Measurements from ENCODE around the gene CES1.
"Not testable (repeated sequence)": the region's sequence is repeated elsewhere in the genome, so short reads cannot be mapped to it uniquely, and the experiment has no call there.

The CES1 gene

GRCh38 chr16:55756963-55757362, 75.9 kb downstream of the CES1 start:
- H3K4me3 ChIP-seq (ENCODE audit: low read depth, low read length, poor library complexity, severe bottlenecking), result no peak overlapping the region
- no peaks in the 10 kb centered on the region for H3K27me3 ChIP-seq (ENCODE audit: insufficient read depth, low read length)
- TF ChIP-seq EZH2 (IDR thresholded peaks at IDR 0.05; ENCODE audit: borderline replicate concordance, low read length) (no peak), CTCF (IDR thresholded peaks at IDR 0.05; ENCODE audit: low read length) (no peak)
- no peaks in the 10 kb centered on the region for H3K9me3 ChIP-seq (ENCODE audit: low read length)
- no peak overlapping the region for H3K4me2 ChIP-seq (ENCODE audit: low read length)
- H3K9me2 ChIP-seq (ENCODE audit: low read depth, low read length), result no peaks in the 10 kb centered on the region
- no peak overlapping the region for H2AFZ ChIP-seq (ENCODE audit: low read length)
- H3K36me3 ChIP-seq (ENCODE audit: insufficient read depth, low read length), result no peaks in the 10 kb centered on the region
- H3K4me1 ChIP-seq (ENCODE audit: insufficient read depth, low read length, severe bottlenecking), result peaks cover 6% of the 10 kb centered on the region
- H3K9ac ChIP-seq (ENCODE audit: low read length), result no peak overlapping the region
- H4K20me1 ChIP-seq (ENCODE audit: insufficient read depth, low read length), result no peaks in the 10 kb centered on the region
- H3F3A ChIP-seq (ENCODE audit: insufficient read depth, low read length), result no peaks in the 10 kb centered on the region
- H3K27ac ChIP-seq (ENCODE audit: low read depth, low read length, poor library complexity, severe bottlenecking), result no peak overlapping the region
- H3K79me2 ChIP-seq (ENCODE audit: insufficient read depth, low read length), result no peaks in the 10 kb centered on the region

- peaks cover 6% of the 10 kb centered on the region for H3K4me1 ChIP-seq (ENCODE audit: insufficient read depth, low read length, severe bottlenecking)
- H3K4me2 ChIP-seq (ENCODE audit: low read length), result no peak overlapping the region
- H2AFZ ChIP-seq (ENCODE audit: low read length), result no peak overlapping the region
- H3K4me3 ChIP-seq (ENCODE audit: low read depth, low read length, poor library complexity, severe bottlenecking), result no peak overlapping the region
- H3K9ac ChIP-seq (ENCODE audit: low read length), result no peak overlapping the region
- no peaks in the 10 kb centered on the region for H3K36me3 ChIP-seq (ENCODE audit: insufficient read depth, low read length)
- H3K27me3 ChIP-seq (ENCODE audit: insufficient read depth, low read length), result no peaks in the 10 kb centered on the region
- TF ChIP-seq EZH2 (IDR thresholded peaks at IDR 0.05; ENCODE audit: borderline replicate concordance, low read length) (no peak), CTCF (IDR thresholded peaks at IDR 0.05; ENCODE audit: low read length) (no peak)
- H3F3A ChIP-seq (ENCODE audit: insufficient read depth, low read length), result no peaks in the 10 kb centered on the region
- H3K27ac ChIP-seq (ENCODE audit: low read depth, low read length, poor library complexity, severe bottlenecking), result no peak overlapping the region
- no peaks in the 10 kb centered on the region for H4K20me1 ChIP-seq (ENCODE audit: insufficient read depth, low read length)
- H3K9me3 ChIP-seq (ENCODE audit: low read length), result no peaks in the 10 kb centered on the region
- H3K79me2 ChIP-seq (ENCODE audit: insufficient read depth, low read length), result no peaks in the 10 kb centered on the region
- H3K9me2 ChIP-seq (ENCODE audit: low read depth, low read length), result no peaks in the 10 kb centered on the region
Measured at GRCh38 chr16:55754056-55754455, 78.8 kb downstream of the CES1 start.

- H3K79me2 ChIP-seq (ENCODE audit: insufficient read depth, low read length); H4K20me1 ChIP-seq (ENCODE audit: insufficient read depth, low read length); H3K9ac ChIP-seq (ENCODE audit: low read length); H3F3A ChIP-seq (ENCODE audit: insufficient read depth, low read length); H3K27ac ChIP-seq (ENCODE audit: low read depth, low read length, poor library complexity, severe bottlenecking); H3K4me1 ChIP-seq (ENCODE audit: insufficient read depth, low read length, severe bottlenecking); H3K9me2 ChIP-seq (ENCODE audit: low read depth, low read length); H3K9me3 ChIP-seq (ENCODE audit: low read length); H3K27me3 ChIP-seq (ENCODE audit: insufficient read depth, low read length); H3K4me3 ChIP-seq (ENCODE audit: low read depth, low read length, poor library complexity, severe bottlenecking); H3K4me2 ChIP-seq (ENCODE audit: low read length); H3K36me3 ChIP-seq (ENCODE audit: insufficient read depth, low read length); H2AFZ ChIP-seq (ENCODE audit: low read length): not testable (repeated sequence)
Measured at GRCh38 chr16:55753145-55753631, 79.7 kb downstream of the CES1 start.

Data from OCI-LY1 (cell line).